HG03280 (cell line): ENCODE results near the gene RBL2.
"Not testable (repeated sequence)": the region's sequence is repeated elsewhere in the genome, so short reads cannot be mapped to it uniquely, and the experiment has no call there.

Experiments used
- ATAC-seq: cut with Tn5 transposase; IDR thresholded peaks from one replicate; pipeline ENCODE4 v1.9.1; 2021; ENCODE audit warnings: mild to moderate bottlenecking, moderate library complexity; ENCODE audit not compliant: unreplicated experiment

The RBL2 gene, protein sequence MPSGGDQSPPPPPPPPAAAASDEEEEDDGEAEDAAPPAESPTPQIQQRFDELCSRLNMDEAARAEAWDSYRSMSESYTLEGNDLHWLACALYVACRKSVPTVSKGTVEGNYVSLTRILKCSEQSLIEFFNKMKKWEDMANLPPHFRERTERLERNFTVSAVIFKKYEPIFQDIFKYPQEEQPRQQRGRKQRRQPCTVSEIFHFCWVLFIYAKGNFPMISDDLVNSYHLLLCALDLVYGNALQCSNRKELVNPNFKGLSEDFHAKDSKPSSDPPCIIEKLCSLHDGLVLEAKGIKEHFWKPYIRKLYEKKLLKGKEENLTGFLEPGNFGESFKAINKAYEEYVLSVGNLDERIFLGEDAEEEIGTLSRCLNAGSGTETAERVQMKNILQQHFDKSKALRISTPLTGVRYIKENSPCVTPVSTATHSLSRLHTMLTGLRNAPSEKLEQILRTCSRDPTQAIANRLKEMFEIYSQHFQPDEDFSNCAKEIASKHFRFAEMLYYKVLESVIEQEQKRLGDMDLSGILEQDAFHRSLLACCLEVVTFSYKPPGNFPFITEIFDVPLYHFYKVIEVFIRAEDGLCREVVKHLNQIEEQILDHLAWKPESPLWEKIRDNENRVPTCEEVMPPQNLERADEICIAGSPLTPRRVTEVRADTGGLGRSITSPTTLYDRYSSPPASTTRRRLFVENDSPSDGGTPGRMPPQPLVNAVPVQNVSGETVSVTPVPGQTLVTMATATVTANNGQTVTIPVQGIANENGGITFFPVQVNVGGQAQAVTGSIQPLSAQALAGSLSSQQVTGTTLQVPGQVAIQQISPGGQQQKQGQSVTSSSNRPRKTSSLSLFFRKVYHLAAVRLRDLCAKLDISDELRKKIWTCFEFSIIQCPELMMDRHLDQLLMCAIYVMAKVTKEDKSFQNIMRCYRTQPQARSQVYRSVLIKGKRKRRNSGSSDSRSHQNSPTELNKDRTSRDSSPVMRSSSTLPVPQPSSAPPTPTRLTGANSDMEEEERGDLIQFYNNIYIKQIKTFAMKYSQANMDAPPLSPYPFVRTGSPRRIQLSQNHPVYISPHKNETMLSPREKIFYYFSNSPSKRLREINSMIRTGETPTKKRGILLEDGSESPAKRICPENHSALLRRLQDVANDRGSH

DNA sequence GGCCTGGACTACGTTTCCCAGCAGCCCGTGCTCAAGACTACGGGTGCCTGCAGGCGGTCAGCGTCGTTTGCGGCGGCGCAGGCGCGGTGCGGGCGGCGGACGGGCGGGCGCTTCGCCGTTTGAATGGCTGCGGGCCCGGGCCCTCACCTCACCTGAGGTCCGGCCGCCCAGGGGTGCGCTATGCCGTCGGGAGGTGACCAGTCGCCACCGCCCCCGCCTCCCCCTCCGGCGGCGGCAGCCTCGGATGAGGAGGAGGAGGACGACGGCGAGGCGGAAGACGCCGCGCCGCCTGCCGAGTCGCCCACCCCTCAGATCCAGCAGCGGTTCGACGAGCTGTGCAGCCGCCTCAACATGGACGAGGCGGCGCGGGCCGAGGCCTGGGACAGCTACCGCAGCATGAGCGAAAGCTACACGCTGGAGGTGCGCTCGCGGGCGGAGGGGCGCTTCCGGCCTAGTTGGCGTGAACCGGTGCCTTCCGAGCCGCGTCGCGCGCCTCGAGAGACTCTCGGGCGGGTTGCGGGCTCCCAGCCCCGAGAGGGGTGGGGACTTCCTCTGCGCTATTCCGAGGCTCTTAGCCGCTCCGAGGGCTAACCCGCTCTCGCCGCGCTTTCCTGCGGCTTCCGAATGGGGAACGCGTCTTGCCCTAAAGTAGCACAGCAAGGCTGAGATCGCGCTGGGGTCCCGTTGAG is at the start of gene RBL2:
Gene RBL2 (plus strand): TSS at position 95 of the 689 bp plus-strand sequence. CDS start 86 bp downstream, at position 181.
- ATAC-seq, result peak; percentile 73

- not testable (repeated sequence) for ATAC-seq
These were observed 49.7 kb upstream of the RBL2 start for GRCh38 chr16:53384610-53385009.

DNA sequence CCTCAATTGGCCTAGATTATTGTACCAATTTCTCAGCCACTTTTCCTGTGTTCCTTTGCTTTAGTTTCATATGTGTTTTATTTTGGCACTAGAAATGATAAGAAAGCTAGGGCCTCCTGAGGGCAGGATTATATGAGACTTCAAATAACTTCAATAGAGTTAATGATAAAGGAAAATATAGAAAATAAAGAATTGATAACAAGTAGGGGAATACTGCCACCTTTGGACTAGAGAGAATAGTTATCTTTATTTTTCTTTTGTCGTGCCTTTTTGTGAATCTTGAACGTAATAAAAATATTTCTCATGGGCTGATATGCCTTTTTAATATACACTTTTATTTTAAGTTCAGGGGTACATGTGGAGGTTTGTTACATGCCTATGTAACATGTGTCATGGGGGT is 29.3 kb upstream of the RBL2 start:
- ATAC-seq, result no peak

DNA sequence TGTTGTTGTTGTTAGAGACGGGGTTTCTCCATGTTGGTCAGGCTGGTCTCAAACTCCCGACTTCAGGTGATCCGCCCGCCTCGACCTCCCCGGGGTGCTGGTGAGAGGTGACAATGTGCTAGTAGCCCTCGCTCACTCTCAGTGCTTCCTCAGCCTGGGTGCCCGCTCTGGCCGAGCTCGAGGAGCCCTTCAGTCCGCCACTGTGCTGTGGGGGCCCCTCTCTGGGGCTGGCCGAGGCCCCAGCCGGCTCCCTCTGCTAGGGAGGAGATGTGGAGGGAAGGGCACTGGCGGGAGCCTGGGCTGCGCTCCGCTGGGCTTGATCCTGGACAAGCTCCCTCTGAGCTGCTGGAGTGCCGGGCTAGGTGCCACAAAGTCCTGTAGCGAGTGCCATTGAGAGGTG is 21.7 kb upstream of the RBL2 start:
- ATAC-seq, result no peak

DNA sequence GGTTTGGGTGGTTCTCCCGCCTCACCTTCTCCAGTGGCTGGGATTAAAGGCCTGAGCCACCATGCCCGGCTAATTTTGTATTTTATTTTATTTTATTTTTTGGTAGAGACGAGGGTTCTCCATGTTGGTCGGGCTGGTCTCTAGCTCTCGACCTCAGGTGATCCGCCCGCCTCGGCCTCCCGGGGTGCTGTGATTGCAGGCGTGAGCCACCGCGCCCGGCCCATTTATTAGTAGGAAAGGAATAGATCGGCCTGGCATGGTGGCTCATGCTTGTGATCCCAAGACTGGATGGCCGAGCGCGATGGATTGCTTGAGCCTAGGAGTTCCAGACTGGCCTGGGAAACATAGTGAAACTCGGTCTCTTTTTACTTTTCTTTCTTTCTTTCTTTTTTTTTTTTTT is 20.4 kb upstream of the RBL2 start:
- ATAC-seq, result no peak

GRCh38 chr16:53414381-53414780 is 19.9 kb upstream of the RBL2 start:
- no peak for ATAC-seq

- no peak for ATAC-seq
These were observed 18.8 kb upstream of the RBL2 start for GRCh38 chr16:53415504-53415903.

DNA sequence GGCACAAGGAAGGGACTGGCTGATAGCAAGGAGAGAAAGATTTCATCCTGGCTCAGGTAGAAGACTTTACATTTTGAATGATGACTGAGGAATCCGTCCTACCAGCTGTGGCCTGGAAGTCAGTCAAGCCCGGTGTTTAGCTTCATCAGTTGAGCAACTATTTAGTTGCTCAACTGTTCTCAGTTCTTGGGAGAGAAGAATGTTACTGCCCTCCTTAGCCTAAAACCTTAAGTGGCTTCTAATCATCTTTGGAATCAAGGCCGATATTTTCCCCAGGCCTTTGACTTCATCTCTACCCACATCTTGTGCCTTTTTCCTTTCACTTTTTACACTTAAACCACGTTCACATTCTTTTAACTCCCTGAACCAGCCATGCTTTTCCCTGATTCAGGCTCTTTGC is 17.3 kb upstream of the RBL2 start:
- no peak for ATAC-seq

- no peak for ATAC-seq
These were observed 16.3 kb upstream of the RBL2 start for GRCh38 chr16:53417976-53418375.

DNA sequence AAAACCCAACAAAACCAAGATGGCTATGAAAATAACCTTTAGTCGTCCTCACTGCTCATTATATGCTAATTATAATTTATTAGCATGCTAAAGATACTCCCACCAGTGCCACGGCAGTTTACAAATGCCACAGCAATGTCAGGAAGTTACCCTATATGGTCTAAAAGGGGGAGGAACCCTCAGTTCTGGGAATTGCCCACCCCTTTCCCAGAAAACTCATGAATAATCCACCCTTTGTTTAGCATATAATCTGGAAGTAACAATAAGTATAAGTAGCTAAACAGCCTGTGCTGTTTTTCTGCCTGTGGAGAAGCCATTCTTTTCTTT is 14.9 kb upstream of the RBL2 start:
- not testable (repeated sequence) for ATAC-seq

- no peak for ATAC-seq
These were observed 13.0 kb upstream of the RBL2 start for GRCh38 chr16:53421248-53421647.

GRCh38 chr16:53423968-53424367 is 10.3 kb upstream of the RBL2 start:
- not testable (repeated sequence) for ATAC-seq

GRCh38 chr16:53428681-53429080 is 5.6 kb upstream of the RBL2 start:
- ATAC-seq, result no peak

DNA sequence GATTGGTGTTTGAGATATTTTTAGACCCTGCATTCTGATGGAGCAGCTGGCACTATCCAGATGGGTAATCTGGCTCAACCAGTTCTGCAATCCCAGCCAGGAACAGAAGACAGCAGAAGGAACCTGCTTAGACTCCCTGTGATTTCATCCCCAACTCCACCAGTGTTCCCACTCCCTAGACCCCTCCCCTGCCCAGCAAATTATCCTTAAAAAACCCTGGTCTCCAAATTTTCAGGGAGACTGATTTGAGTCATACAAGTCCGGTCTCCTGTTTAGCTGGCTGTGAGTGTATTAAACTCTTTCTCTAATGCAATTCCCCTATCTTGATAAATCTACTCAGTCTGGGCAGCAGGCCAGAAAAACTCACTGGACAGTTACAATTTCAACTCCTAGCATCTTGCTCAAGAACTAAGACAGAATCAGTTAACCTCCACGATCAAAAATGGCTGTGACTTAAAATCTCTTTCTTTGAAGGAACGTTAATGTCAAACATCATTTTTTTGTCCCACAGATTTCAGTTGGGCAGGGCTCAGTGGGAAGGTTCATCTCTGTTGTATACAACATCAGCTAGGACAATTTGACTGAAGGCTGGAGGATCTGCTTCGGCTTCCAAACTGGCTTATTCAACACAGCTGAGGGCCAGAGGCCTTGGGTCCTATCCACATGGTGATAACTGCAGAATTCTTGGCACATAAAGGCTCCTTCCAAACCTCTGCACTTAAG is 4.9 kb upstream of the RBL2 start:
- ATAC-seq, result no peak

- no peak for ATAC-seq
These were observed 3.9 kb upstream of the RBL2 start for GRCh38 chr16:53430363-53430762.

GRCh38 chr16:53433509-53433908 is 762 bp upstream of the RBL2 start:
- ATAC-seq, result no peak

DNA sequence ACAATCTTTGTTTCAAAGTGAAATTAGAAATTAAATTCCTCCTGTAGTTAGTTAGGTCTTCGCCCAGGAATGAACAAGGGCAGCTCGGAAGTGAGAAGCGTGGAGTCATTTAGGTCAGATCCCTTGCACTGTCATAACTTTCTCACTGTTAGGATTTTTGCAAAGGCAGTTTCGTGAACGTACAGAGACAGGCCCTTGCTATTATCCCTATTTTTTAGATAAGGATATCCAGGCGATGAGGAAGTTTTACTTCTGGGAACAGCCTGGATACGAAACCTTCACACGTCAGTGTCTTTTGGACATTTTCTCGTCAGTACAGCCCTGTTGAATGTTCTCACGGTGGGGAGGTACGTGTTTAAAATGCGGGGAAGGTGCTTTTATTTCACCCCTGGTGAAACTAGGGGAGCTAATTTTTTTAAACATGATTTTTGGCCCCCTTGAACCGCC is 318 bp upstream of the RBL2 start:
- ATAC-seq, result no peak

- ATAC-seq, result peak; percentile 85
These were observed 906 bp downstream of the RBL2 start for GRCh38 chr16:53435066-53435688.

- no peak for ATAC-seq
These were observed 5.9 kb downstream of the RBL2 start for GRCh38 chr16:53440125-53440524.

- ATAC-seq, result no peak
These were observed 11.3 kb downstream of the RBL2 start for GRCh38 chr16:53445534-53445933.
